Common myeloid progenitor, CD34-positive (primary cell): ENCODE results near the gene DCTN2.

Source experiments
- CTCF ChIA-PET: fragments of 350-600 bp; sonication (Branson Sonifier 250); formaldehyde crosslinking; loops from one replicate; lab custom pipeline; 2021; ENCODE audit warnings: antibody characterized with exemption; lab: Charles Lee
- POLR2A ChIA-PET: fragments of 350-600 bp; sonication (Branson Sonifier 250); formaldehyde crosslinking; loops from one replicate; lab custom pipeline; 2021; ENCODE audit warnings: antibody characterized with exemption; lab: Charles Lee
- DNase-seq, 3 donors: peaks; one replicate each; pipeline versions ENCODE4 v3.0.0 to v3.0.0-alpha.2; 2013
- H3K27ac ChIP-seq, 2 experiments: 1 replicate in 1 of 2; 2 replicates in 1 of 2; pipeline ENCODE4 v1.7.0; 2013; ENCODE audit warnings: inconsistent platforms in 2 of 2, low read length in 2 of 2, mild to moderate bottlenecking in 2 of 2, low read depth in 1 of 2, moderate library complexity in 1 of 2; ENCODE audit not compliant: severe bottlenecking in 2 of 2, insufficient read depth in 1 of 2, poor library complexity in 1 of 2
- H3K27me3 ChIP-seq, 5 experiments: replicated peaks in 2 of 5; 1 replicate in 3 of 5; 2 replicates in 2 of 5; pipeline versions ENCODE4 v1.6.1 to v1.7.0; 2013; ENCODE audit warnings: low read length in 4 of 5, mild to moderate bottlenecking in 2 of 5, moderate library complexity in 2 of 5, inconsistent platforms in 1 of 5; ENCODE audit not compliant: insufficient read depth in 5 of 5, control insufficient read depth in 4 of 5
- H3K36me3 ChIP-seq, 4 experiments: 1 replicate in 2 of 4; 2 replicates in 2 of 4; pipeline versions ENCODE4 v1.6.1 to v1.7.0; 2013; ENCODE audit warnings: low read length in 3 of 4, control low read depth in 1 of 4, mild to moderate bottlenecking in 1 of 4; ENCODE audit not compliant: control insufficient read depth in 4 of 4, insufficient read depth in 4 of 4
- H3K4me1 ChIP-seq, 4 experiments: 1 replicate in 3 of 4; 2 replicates in 1 of 4; pipeline versions ENCODE4 v1.6.1 to v1.7.1; 2013; ENCODE audit warnings: low read length in 3 of 4, mild to moderate bottlenecking in 3 of 4, control low read depth in 1 of 4, inconsistent platforms in 1 of 4, moderate library complexity in 1 of 4; ENCODE audit not compliant: control insufficient read depth in 4 of 4, insufficient read depth in 4 of 4; ENCODE audit errors: control extremely low read depth in 1 of 4
- H3K4me3 ChIP-seq, 7 experiments: 1 replicate in 4 of 7; 2 replicates in 3 of 7; pipeline versions ENCODE4 v1.5.1 to v1.7.0; 2013; ENCODE audit warnings: mild to moderate bottlenecking in 7 of 7, low read length in 6 of 7, moderate library complexity in 6 of 7, inconsistent platforms in 2 of 7, low read depth in 2 of 7, control low read depth in 1 of 7; ENCODE audit not compliant: insufficient read depth in 4 of 7, control insufficient read depth in 1 of 7; ENCODE audit errors: extremely low read depth in 1 of 7
- H3K9me3 ChIP-seq, 5 experiments: 1 replicate in 4 of 5; 2 replicates in 1 of 5; pipeline versions ENCODE4 v1.6.1 to v1.7.1; 2013; ENCODE audit warnings: low read length in 4 of 5, mild to moderate bottlenecking in 2 of 5, inconsistent platforms in 1 of 5, low read depth in 1 of 5, moderate library complexity in 1 of 5; ENCODE audit not compliant: control insufficient read depth in 4 of 5, insufficient read depth in 2 of 5; ENCODE audit errors: control extremely low read depth in 1 of 5
- WGBS: methylation state at CpG from one replicate; pipeline ENCODE4 v1.1.5; 2013; ENCODE audit not compliant: insufficient coverage; 5-methylcytosine and 5-hydroxymethylcytosine counted together

The DCTN2 gene

DNA sequence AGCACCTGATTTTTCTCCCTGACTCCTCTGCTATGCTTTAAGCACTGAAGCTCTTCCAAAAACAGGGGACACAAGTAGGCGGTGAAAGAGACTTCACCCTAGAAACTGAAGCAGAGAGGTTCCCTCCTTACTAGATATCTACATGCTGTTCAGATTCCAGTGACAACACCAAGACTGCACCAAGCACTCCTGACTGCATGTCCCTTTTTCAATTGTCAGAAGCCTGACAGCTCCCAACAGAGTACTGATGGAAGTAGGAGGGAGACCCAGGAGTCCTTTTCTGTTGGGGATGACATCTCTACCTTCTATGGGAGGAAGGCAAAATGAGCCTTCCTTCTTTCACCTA is 10.4 kb downstream of the DCTN2 start:
- Histone ChIP-seq H3K36me3 (peaks cover 7 to 66% (median 49%) of the 10 kb centered on the region in 4 experiments), H3K4me3 (no peak overlapping the region), H3K27ac (no peak overlapping the region), H3K4me1 (peaks cover 0 to 11% (median 0%) of the 10 kb centered on the region in 4 experiments), H3K27me3 (no peaks in the 10 kb centered on the region), H3K9me3 (no peaks in the 10 kb centered on the region)
- whole genome bisulfite sequencing, result 100% methylated on average over 1 of the region's 1 CpG
- ChIA-PET CTCF (interaction anchor here (0.8 to 2.0 kb wide), 4 partner anchors 10 to 78 kb away, joined by 3 to 8 read pairs (median 6); no protein-coding TSS in a partner anchor), POLR2A (no interaction called here)
- DNase-seq, result no peak

DNA sequence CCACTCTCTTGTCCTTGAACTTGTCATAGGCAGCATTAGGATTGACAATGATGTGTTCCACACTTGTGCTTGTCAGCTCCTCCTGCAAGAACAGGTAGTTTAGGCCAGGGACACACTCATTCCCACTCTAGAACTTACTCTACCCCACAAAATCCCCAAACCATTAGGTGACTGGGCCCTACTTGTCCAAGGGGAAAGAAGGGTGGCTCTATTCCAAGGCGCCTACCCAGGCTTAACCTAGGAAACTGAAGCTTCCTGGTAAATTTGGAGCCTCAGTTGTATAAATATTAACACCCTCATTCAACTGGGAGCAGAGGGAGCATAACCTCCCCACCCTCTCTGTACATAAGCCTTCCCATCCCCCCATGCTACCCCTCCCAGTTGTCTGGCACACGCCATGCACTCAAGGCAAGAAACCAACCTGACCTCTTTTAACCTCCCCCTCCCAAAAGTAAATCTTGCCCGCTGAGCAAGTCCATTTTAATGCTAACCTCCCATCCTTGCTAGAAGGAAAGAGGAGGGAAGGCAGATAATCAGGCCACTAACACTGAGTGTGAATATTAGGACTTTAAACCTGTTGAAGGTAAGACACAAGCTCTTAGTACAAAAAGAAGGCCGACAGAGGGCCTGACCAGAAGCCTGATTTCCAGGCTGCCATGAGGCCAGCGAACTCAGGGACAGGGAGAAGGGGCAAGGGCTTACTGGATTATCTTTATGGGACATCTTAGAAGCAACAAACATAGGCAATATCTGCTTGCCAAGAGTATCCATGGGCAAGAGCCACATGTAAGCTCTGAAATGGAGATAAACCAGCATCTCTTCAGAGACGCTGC is 11.0 kb downstream of the DCTN2 start:
- no peak for DNase-seq
- ChIA-PET POLR2A (no interaction called here), CTCF (interaction anchor here (0.8 to 3.8 kb wide), 6 partner anchors 9 to 77 kb away, joined by 3 to 14 read pairs (median 6); no protein-coding TSS in a partner anchor)
- Histone ChIP-seq H3K27me3 (no peaks in the 10 kb centered on the region), H3K36me3 (peaks cover 8 to 66% (median 45%) of the 10 kb centered on the region in 4 experiments), H3K9me3 (no peaks in the 10 kb centered on the region), H3K4me3 (no peak overlapping the region), H3K4me1 (peaks cover 0 to 11% (median 0%) of the 10 kb centered on the region in 4 experiments), H3K27ac (no peak overlapping the region)
- WGBS, result 64% methylated on average over 3 of the region's 6 CpGs

DNA sequence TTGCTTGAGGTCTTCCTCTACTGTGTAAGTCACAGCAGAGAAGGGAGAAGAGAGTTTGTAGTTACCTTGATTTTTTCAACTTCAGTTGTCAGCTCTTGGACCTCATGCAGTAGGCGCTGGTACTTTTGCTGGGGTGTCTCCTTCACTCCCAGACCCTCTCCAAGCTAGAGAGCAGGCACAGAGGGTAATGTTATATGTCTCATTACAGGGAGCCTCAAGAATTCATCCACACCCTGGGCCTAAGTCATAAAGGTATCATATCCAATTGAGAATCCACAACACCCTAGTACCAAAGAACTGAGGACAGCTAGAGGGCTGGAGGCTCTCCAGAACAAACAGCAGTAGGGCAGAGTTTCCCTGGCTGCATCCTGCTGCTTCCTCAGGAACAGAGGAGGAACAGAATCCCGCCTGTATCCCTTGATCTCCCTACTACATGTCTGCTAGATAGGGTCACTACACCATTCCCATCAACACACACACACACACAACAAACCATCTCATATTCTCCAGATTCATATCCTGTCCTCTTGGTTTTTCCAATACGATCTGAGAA is 11.9 kb downstream of the DCTN2 start:
- ChIA-PET POLR2A (interaction anchor here (0.6 to 1.5 kb wide), 2 partner anchors 12 to 64 kb away, joined by 3 read pairs; partner anchors contain the start of gene MBD6), CTCF (interaction anchor here (1.2 to 3.8 kb wide), 4 partner anchors 9 to 46 kb away, joined by 3 to 14 read pairs (median 4); no protein-coding TSS in a partner anchor)
- no peak for DNase-seq
- no peaks in the 10 kb centered on the region for H3K27me3 ChIP-seq
- peaks cover 0 to 11% (median 0%) of the 10 kb centered on the region in 4 experiments for H3K4me1 ChIP-seq
- no peak overlapping the region for H3K27ac ChIP-seq
- peaks cover 15 to 71% (median 49%) of the 10 kb centered on the region in 4 experiments for H3K36me3 ChIP-seq
- H3K9me3 ChIP-seq, result no peaks in the 10 kb centered on the region
- 92% methylated on average over 1 of the region's 3 CpGs for WGBS
- no peak overlapping the region for H3K4me3 ChIP-seq

DNA sequence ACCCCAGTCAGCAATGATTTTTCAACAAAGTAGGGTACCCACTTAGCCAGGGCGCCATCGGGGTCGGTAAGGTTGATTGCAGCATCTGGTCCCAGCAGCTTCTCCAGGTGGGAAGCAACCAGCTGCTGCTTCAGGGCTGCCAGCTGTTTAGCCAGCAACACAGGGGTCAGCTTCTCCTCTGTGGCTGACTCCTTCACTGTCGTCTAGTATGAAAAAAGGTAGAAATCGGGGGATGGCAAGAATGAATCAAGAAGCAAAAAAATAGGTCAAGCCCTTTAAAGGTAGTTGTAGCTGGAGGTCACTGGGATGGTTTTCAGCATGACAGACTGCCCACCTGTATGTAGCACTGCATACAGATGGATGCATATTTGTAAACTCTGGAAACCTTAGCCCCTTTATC is 12.7 kb downstream of the DCTN2 start:
- DNase-seq, result no peak
- CTCF ChIA-PET, result interaction anchor here (1.2 to 3.8 kb wide), 4 partner anchors 10 to 47 kb away, joined by 3 to 14 read pairs (median 4); no protein-coding TSS in a partner anchor
- Histone ChIP-seq H3K27me3 (no peaks in the 10 kb centered on the region), H3K9me3 (no peaks in the 10 kb centered on the region), H3K27ac (no peak overlapping the region), H3K4me1 (peaks cover 0 to 6% (median 0%) of the 10 kb centered on the region in 4 experiments), H3K36me3 (peaks cover 18 to 77% (median 56%) of the 10 kb centered on the region in 4 experiments), H3K4me3 (no peak overlapping the region)
- 98% methylated on average over 5 of the region's 5 CpGs for WGBS
- POLR2A ChIA-PET, result interaction anchor here (0.6 to 1.5 kb wide), 3 partner anchors 11 to 63 kb away, joined by 3 read pairs; partner anchors contain the start of gene MBD6

DNA sequence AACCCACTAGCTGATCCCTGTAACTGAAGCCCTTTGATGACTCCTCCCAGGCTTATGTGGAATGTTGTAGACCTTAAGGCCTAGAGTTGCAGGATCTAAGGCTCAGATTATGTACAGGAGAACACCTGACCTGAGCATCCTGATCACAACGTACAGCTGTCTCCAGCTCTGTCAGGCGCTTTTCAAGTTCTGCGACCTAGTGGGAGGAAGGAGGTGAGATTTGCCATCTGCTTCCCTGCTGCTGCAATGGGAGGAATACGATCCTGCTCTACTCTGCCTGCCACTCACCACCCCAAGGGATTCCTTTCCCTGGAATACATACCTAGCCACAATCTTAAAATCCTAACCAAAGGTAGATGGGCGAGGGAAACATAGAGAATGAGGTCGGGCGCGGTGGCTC is 13.9 kb downstream of the DCTN2 start:
- 96% methylated on average over 4 of the region's 8 CpGs for WGBS
- no peak for DNase-seq
- H3K36me3 ChIP-seq, result peaks cover 20 to 82% (median 62%) of the 10 kb centered on the region in 4 experiments
- ChIA-PET CTCF (interaction anchor here (1.1 to 3.8 kb wide), 5 partner anchors 9 to 50 kb away, joined by 3 to 14 read pairs (median 4); partner anchors contain the start of gene DCTN2), POLR2A (interaction anchor here (0.9 to 2.2 kb wide), 4 partner anchors 10 to 13 kb away, joined by 3 to 13 read pairs (median 3); partner anchors contain the start of genes DDIT3 and MBD6)
- H3K4me1 ChIP-seq, result no peaks in the 10 kb centered on the region
- H3K4me3 ChIP-seq, result no peak overlapping the region
- no peak overlapping the region for H3K27ac ChIP-seq
- H3K27me3 ChIP-seq, result no peaks in the 10 kb centered on the region
- H3K9me3 ChIP-seq, result no peaks in the 10 kb centered on the region

DNA sequence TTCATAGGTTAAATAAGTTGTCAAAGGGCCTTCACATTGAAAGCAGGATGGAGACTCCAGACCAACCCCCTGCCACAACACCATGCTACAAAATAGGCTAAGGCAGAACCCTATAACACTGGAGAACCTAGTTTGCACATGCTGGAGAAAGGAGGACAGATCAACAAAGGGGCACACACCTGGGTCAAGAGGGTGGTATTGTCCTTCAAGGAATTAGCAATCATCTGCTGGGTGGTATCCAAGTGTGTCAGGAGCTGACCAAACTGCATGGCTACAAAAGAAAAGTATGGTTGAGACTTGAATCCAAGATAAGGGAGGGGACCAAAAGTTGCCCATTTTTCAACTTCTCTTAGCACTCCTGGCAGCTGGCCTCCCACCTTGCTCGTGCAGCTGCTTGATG is 15.2 kb downstream of the DCTN2 start:
- ChIA-PET POLR2A (interaction anchor here (1.1 to 2.2 kb wide), 3 partner anchors 8 to 12 kb away, joined by 3 to 13 read pairs (median 3); partner anchors contain the start of gene DDIT3), CTCF (interaction anchor here (0.6 to 3.8 kb wide), 6 partner anchors 8 to 90 kb away, joined by 4 to 14 read pairs (median 4); partner anchors contain the start of gene DCTN2)
- H3K27ac ChIP-seq, result no peak overlapping the region
- H3K9me3 ChIP-seq, result no peaks in the 10 kb centered on the region
- peaks cover 20 to 91% (median 69%) of the 10 kb centered on the region in 4 experiments for H3K36me3 ChIP-seq
- no peak overlapping the region for H3K4me3 ChIP-seq
- 92% methylated on average over 1 of the region's 1 CpG for WGBS
- H3K27me3 ChIP-seq, result no peaks in the 10 kb centered on the region
- DNase-seq, result no peak
- H3K4me1 ChIP-seq, result no peaks in the 10 kb centered on the region
